ENCODE data around the gene NTM.

Gene NTM

GRCh38 chr11:131465746-131466145 lies 95.3 kb downstream of the NTM start:
- ChIA-PET CTCF (interaction anchor here (1.0 kb wide), 1 partner anchor 17 kb away, joined by 4 read pairs; no protein-coding TSS in a partner anchor), POLR2A (no interaction called here)
- no peak for DNase-seq (ENCODE audit: extremely low spot score)
- TF ChIP-seq ZNF384 (IDR thresholded peaks at IDR 0.05), result no peak
- TF ChIP-seq BHLHE40 (IDR thresholded peaks at IDR 0.05; ENCODE audit: borderline replicate concordance), result no peak
- TF ChIP-seq FOXM1 (IDR thresholded peaks at IDR 0.05; ENCODE audit: borderline replicate concordance), result no peak
- TF ChIP-seq TARDBP (IDR thresholded peaks at IDR 0.05), result no peak
- no peak for TF ChIP-seq LEF1 (IDR thresholded peaks at IDR 0.05; ENCODE audit: borderline replicate concordance)
- TF ChIP-seq PKNOX1 (IDR thresholded peaks at IDR 0.05), result no peak

GRCh38 chr11:131467645-131468394 lies 97.4 kb downstream of the NTM start:
- TF ChIP-seq ELF4 (IDR thresholded peaks at IDR 0.05), result no peak
- no peak for TF ChIP-seq FOXK2 (IDR thresholded peaks at IDR 0.05)
- TF ChIP-seq BHLHE40 (IDR thresholded peaks at IDR 0.05; ENCODE audit: borderline replicate concordance), result no peak
- no peak for TF ChIP-seq FOXM1 (IDR thresholded peaks at IDR 0.05; ENCODE audit: borderline replicate concordance)
- no peak for TF ChIP-seq HDGF (IDR thresholded peaks at IDR 0.05; ENCODE audit: borderline replicate concordance)
- TF ChIP-seq SP1 (IDR thresholded peaks at IDR 0.05), result no peak
- no peak for TF ChIP-seq FOXA1 (IDR thresholded peaks at IDR 0.05)
- TF ChIP-seq ARNT (IDR thresholded peaks at IDR 0.05), result no peak
- TF ChIP-seq NFRKB (IDR thresholded peaks at IDR 0.05), result no peak
- TF ChIP-seq CTBP1 (IDR thresholded peaks at IDR 0.05; ENCODE audit: borderline replicate concordance), result no peak
- no peak for TF ChIP-seq SUZ12 (IDR thresholded peaks at IDR 0.05)
- no peak for TF ChIP-seq LEF1 (IDR thresholded peaks at IDR 0.05; ENCODE audit: borderline replicate concordance)
- no peak for TF ChIP-seq L3MBTL2 (conservative IDR thresholded peaks at IDR 0.05)
- TF ChIP-seq PKNOX1 (IDR thresholded peaks at IDR 0.05), result no peak
- TF ChIP-seq TARDBP (IDR thresholded peaks at IDR 0.05), result no peak
- POLR2A ChIA-PET, result no interaction called here
- no peak for DNase-seq (ENCODE audit: extremely low spot score)
- CTCF ChIA-PET, result no interaction called here

- no peak for TF ChIP-seq PKNOX1 (IDR thresholded peaks at IDR 0.05)
- no peak for TF ChIP-seq TARDBP (IDR thresholded peaks at IDR 0.05)
- no peak for TF ChIP-seq ELF4 (IDR thresholded peaks at IDR 0.05)
- no peak for TF ChIP-seq BHLHE40 (IDR thresholded peaks at IDR 0.05; ENCODE audit: borderline replicate concordance)
- no peak for TF ChIP-seq ARNT (IDR thresholded peaks at IDR 0.05)
- no peak for TF ChIP-seq SP1 (IDR thresholded peaks at IDR 0.05)
- TF ChIP-seq HDGF (IDR thresholded peaks at IDR 0.05; ENCODE audit: borderline replicate concordance), result no peak
- no peak for TF ChIP-seq LEF1 (IDR thresholded peaks at IDR 0.05; ENCODE audit: borderline replicate concordance)
- TF ChIP-seq NFRKB (IDR thresholded peaks at IDR 0.05), result no peak
- no peak for TF ChIP-seq ZNF384 (IDR thresholded peaks at IDR 0.05)
- TF ChIP-seq CTBP1 (IDR thresholded peaks at IDR 0.05; ENCODE audit: borderline replicate concordance), result no peak
- TF ChIP-seq FOXM1 (IDR thresholded peaks at IDR 0.05; ENCODE audit: borderline replicate concordance), result no peak
- TF ChIP-seq L3MBTL2 (conservative IDR thresholded peaks at IDR 0.05), result no peak
- no peak for TF ChIP-seq FOXA1 (IDR thresholded peaks at IDR 0.05)
- no peak for TF ChIP-seq SUZ12 (IDR thresholded peaks at IDR 0.05)
- no peak for TF ChIP-seq FOXK2 (IDR thresholded peaks at IDR 0.05)
- POLR2A ChIA-PET, result no interaction called here
- no peak for DNase-seq (ENCODE audit: extremely low spot score)
- CTCF ChIA-PET, result no interaction called here
Observed at GRCh38 chr11:131468565-131468964, 98.2 kb downstream of the NTM start.

- ChIA-PET CTCF (no interaction called here), POLR2A (no interaction called here)
- TF ChIP-seq ZNF384 (IDR thresholded peaks at IDR 0.05), result no peak
- TF ChIP-seq SUZ12 (IDR thresholded peaks at IDR 0.05), result no peak
- no peak for TF ChIP-seq FOXA1 (IDR thresholded peaks at IDR 0.05)
- TF ChIP-seq FOXM1 (IDR thresholded peaks at IDR 0.05; ENCODE audit: borderline replicate concordance), result no peak
- TF ChIP-seq ARNT (IDR thresholded peaks at IDR 0.05), result no peak
- no peak for TF ChIP-seq PKNOX1 (IDR thresholded peaks at IDR 0.05)
- no peak for TF ChIP-seq ELF4 (IDR thresholded peaks at IDR 0.05)
- TF ChIP-seq L3MBTL2 (conservative IDR thresholded peaks at IDR 0.05), result no peak
- no peak for TF ChIP-seq SP1 (IDR thresholded peaks at IDR 0.05)
- TF ChIP-seq CTBP1 (IDR thresholded peaks at IDR 0.05; ENCODE audit: borderline replicate concordance), result no peak
- no peak for TF ChIP-seq LEF1 (IDR thresholded peaks at IDR 0.05; ENCODE audit: borderline replicate concordance)
- no peak for TF ChIP-seq FOXK2 (IDR thresholded peaks at IDR 0.05)
- no peak for TF ChIP-seq NFRKB (IDR thresholded peaks at IDR 0.05)
- TF ChIP-seq TARDBP (IDR thresholded peaks at IDR 0.05), result no peak
- no peak for TF ChIP-seq BHLHE40 (IDR thresholded peaks at IDR 0.05; ENCODE audit: borderline replicate concordance)
- TF ChIP-seq HDGF (IDR thresholded peaks at IDR 0.05; ENCODE audit: borderline replicate concordance), result no peak
- no peak for DNase-seq (ENCODE audit: extremely low spot score)
Observed at GRCh38 chr11:131470216-131470925, 100.0 kb downstream of the NTM start.

- no peak for DNase-seq (ENCODE audit: extremely low spot score)
- CTCF ChIA-PET, result interaction anchor here (0.6 kb wide), 1 partner anchor 197 kb away, joined by 3 read pairs; no protein-coding TSS in a partner anchor
- TF ChIP-seq ARNT (IDR thresholded peaks at IDR 0.05) (no peak), TARDBP (IDR thresholded peaks at IDR 0.05) (no peak), HDGF (IDR thresholded peaks at IDR 0.05; ENCODE audit: borderline replicate concordance) (no peak), SUZ12 (IDR thresholded peaks at IDR 0.05) (no peak), LEF1 (IDR thresholded peaks at IDR 0.05; ENCODE audit: borderline replicate concordance) (no peak), PKNOX1 (IDR thresholded peaks at IDR 0.05) (no peak), FOXA1 (IDR thresholded peaks at IDR 0.05) (no peak), CTBP1 (IDR thresholded peaks at IDR 0.05; ENCODE audit: borderline replicate concordance) (no peak), NFRKB (IDR thresholded peaks at IDR 0.05) (no peak), FOXM1 (IDR thresholded peaks at IDR 0.05; ENCODE audit: borderline replicate concordance) (no peak), SP1 (IDR thresholded peaks at IDR 0.05) (no peak), ELF4 (IDR thresholded peaks at IDR 0.05) (no peak), ZNF384 (IDR thresholded peaks at IDR 0.05) (no peak), FOXK2 (IDR thresholded peaks at IDR 0.05) (no peak), L3MBTL2 (conservative IDR thresholded peaks at IDR 0.05) (no peak)
- POLR2A ChIA-PET, result no interaction called here
Observed at GRCh38 chr11:131471976-131472375, 101.6 kb downstream of the NTM start.
